ENCODE results near the gene RPL41.

Gene RPL41

GRCh38 chr12:56086608-56087007 lies 29.8 kb upstream of the RPL41 start:
- TF ChIP-seq MAX (IDR thresholded peaks at IDR 0.05): no peak
- TF ChIP-seq CREB1 (IDR thresholded peaks at IDR 0.05; ENCODE audit: low read depth): no peak
- no peak for TF ChIP-seq TAF1 (IDR thresholded peaks at IDR 0.05; ENCODE audit: low read depth)
- no peak for TF ChIP-seq FOXM1 (IDR thresholded peaks at IDR 0.05; ENCODE audit: borderline replicate concordance, low read depth)
- no peak for TF ChIP-seq ZBTB7A (IDR thresholded peaks at IDR 0.05; ENCODE audit: low read depth)
- TF ChIP-seq USF1 (IDR thresholded peaks at IDR 0.05): no peak
- TF ChIP-seq TEAD4 (IDR thresholded peaks at IDR 0.05): no peak
- no peak for TF ChIP-seq TCF12 (IDR thresholded peaks at IDR 0.05; ENCODE audit: low read depth)
- no peak for TF ChIP-seq NFIC (IDR thresholded peaks at IDR 0.05)
- no peak for TF ChIP-seq EGR1 (IDR thresholded peaks at IDR 0.05)
- TF ChIP-seq YY1 (IDR thresholded peaks at IDR 0.05; ENCODE audit: low read depth): no peak

- TF ChIP-seq MAX (IDR thresholded peaks at IDR 0.05) (peak; percentile 41; the same call in 1 of the 2 replicates), EGR1 (IDR thresholded peaks at IDR 0.05) (no peak)
Measured at GRCh38 chr12:56087220-56087619, 29.2 kb upstream of the RPL41 start.

GRCh38 chr12:56097738-56098137 lies 18.7 kb upstream of the RPL41 start:
- TF ChIP-seq TEAD4 (IDR thresholded peaks at IDR 0.05) (no peak), EP300 (IDR thresholded peaks at IDR 0.05; ENCODE audit: borderline replicate concordance) (no peak), USF1 (IDR thresholded peaks at IDR 0.05) (no peak), ZBTB7A (IDR thresholded peaks at IDR 0.05; ENCODE audit: low read depth) (no peak), RAD21 (IDR thresholded peaks at IDR 0.05; ENCODE audit: low read depth) (no peak), EGR1 (IDR thresholded peaks at IDR 0.05) (no peak), CREB1 (IDR thresholded peaks at IDR 0.05; ENCODE audit: low read depth) (no peak), TCF12 (IDR thresholded peaks at IDR 0.05; ENCODE audit: low read depth) (no peak), YY1 (IDR thresholded peaks at IDR 0.05; ENCODE audit: low read depth) (no peak), MAX (IDR thresholded peaks at IDR 0.05) (no peak), FOXM1 (IDR thresholded peaks at IDR 0.05; ENCODE audit: borderline replicate concordance, low read depth) (no peak), CEBPB (IDR thresholded peaks at IDR 0.05) (no peak), REST (IDR thresholded peaks at IDR 0.05; ENCODE audit: low read depth) (no peak), NFIC (IDR thresholded peaks at IDR 0.05) (no peak), TAF1 (IDR thresholded peaks at IDR 0.05; ENCODE audit: low read depth) (no peak)

GRCh38 chr12:56098592-56098991 lies 17.8 kb upstream of the RPL41 start:
- no peak for TF ChIP-seq TCF12 (IDR thresholded peaks at IDR 0.05; ENCODE audit: low read depth)
- no peak for TF ChIP-seq RAD21 (IDR thresholded peaks at IDR 0.05; ENCODE audit: low read depth)
- no peak for TF ChIP-seq NFIC (IDR thresholded peaks at IDR 0.05)
- no peak for TF ChIP-seq MAX (IDR thresholded peaks at IDR 0.05)
- no peak for TF ChIP-seq USF1 (IDR thresholded peaks at IDR 0.05)
- TF ChIP-seq TEAD4 (IDR thresholded peaks at IDR 0.05): no peak
- no peak for TF ChIP-seq CEBPB (IDR thresholded peaks at IDR 0.05)

- TF ChIP-seq ZBTB7A (IDR thresholded peaks at IDR 0.05; ENCODE audit: low read depth) (no peak), CEBPB (IDR thresholded peaks at IDR 0.05) (no peak), YY1 (IDR thresholded peaks at IDR 0.05; ENCODE audit: low read depth) (no peak), EP300 (IDR thresholded peaks at IDR 0.05; ENCODE audit: borderline replicate concordance) (no peak)
Measured at GRCh38 chr12:56099787-56100186, 16.6 kb upstream of the RPL41 start.

- TF ChIP-seq TCF12 (IDR thresholded peaks at IDR 0.05; ENCODE audit: low read depth): no peak
- TF ChIP-seq REST (IDR thresholded peaks at IDR 0.05; ENCODE audit: low read depth): no peak
- TF ChIP-seq USF1 (IDR thresholded peaks at IDR 0.05): no peak
- no peak for TF ChIP-seq YY1 (IDR thresholded peaks at IDR 0.05; ENCODE audit: low read depth)
- TF ChIP-seq NFIC (IDR thresholded peaks at IDR 0.05): no peak
- TF ChIP-seq CEBPB (IDR thresholded peaks at IDR 0.05): no peak
- TF ChIP-seq TAF1 (IDR thresholded peaks at IDR 0.05; ENCODE audit: low read depth): no peak
- no peak for TF ChIP-seq MAX (IDR thresholded peaks at IDR 0.05)
- no peak for TF ChIP-seq EP300 (IDR thresholded peaks at IDR 0.05; ENCODE audit: borderline replicate concordance)
- no peak for TF ChIP-seq TEAD4 (IDR thresholded peaks at IDR 0.05)
Measured at GRCh38 chr12:56101045-56101444, 15.4 kb upstream of the RPL41 start.
